Keratinocyte (primary cell): ENCODE measurements around the gene ROR2. TPM values are rescaled to one million over a fixed set of nuclear protein-coding genes. Genes with fewer than 3 reads are reported as not detected.

Source experiments
- DNase-seq: peaks from one replicate; pipeline ENCODE4 v3.0.0-alpha.2; 2011; ENCODE audit warnings: low read depth, missing footprints, low spot score
- FAIRE-seq: peaks from 2 replicates; lab custom pipeline; 2011; peaks lifted over from hg19 to GRCh38; lab: Jason Lieb, UNC
- H2AFZ ChIP-seq: 2 replicates; pipeline ENCODE4 v1.6.0; 2012; ENCODE audit warnings: low read length, control low read depth, inconsistent platforms; ENCODE audit not compliant: control insufficient read depth
- H3K27ac ChIP-seq: 2 replicates; pipeline ENCODE4 v1.5.1; 2011; ENCODE audit warnings: low read length; ENCODE audit not compliant: control insufficient read depth, insufficient read depth
- H3K27me3 ChIP-seq: 3 replicates; pipeline ENCODE4 v1.6.0; 2011; ENCODE audit warnings: low read length; ENCODE audit not compliant: control insufficient read depth, insufficient read depth; ENCODE audit errors: extremely low read depth
- H3K36me3 ChIP-seq, 2 experiments: 2 replicates in 1 of 2; 3 replicates in 1 of 2; pipeline ENCODE4 v1.5.1; 2011; ENCODE audit warnings: low read length in 2 of 2, mild to moderate bottlenecking in 1 of 2; ENCODE audit not compliant: control insufficient read depth in 2 of 2, insufficient read depth in 2 of 2; ENCODE audit errors: extremely low read depth in 1 of 2
- H3K4me1 ChIP-seq: 3 replicates; pipeline ENCODE4 v1.5.1; 2011; ENCODE audit warnings: low read length; ENCODE audit not compliant: control insufficient read depth, insufficient read depth; ENCODE audit errors: extremely low read depth
- H3K4me2 ChIP-seq: 3 replicates; pipeline ENCODE4 v1.6.0; 2011; ENCODE audit warnings: low read depth, low read length; ENCODE audit not compliant: control insufficient read depth, insufficient read depth; ENCODE audit errors: extremely low read depth
- H3K4me3 ChIP-seq, 3 experiments: fragments of 200-600 bp in 1 of 3; sonication (generic) in 1 of 3; 2 replicates in 2 of 3; 3 replicates in 1 of 3; pipeline ENCODE4 v1.5.1; 2011 to 2016; ENCODE audit warnings: low read length in 3 of 3, mild to moderate bottlenecking in 3 of 3, control low read depth in 2 of 3, inconsistent platforms in 1 of 3, low read depth in 1 of 3, mixed read lengths in 1 of 3, mixed run types in 1 of 3, moderate library complexity in 1 of 3; ENCODE audit not compliant: control insufficient read depth in 2 of 3, insufficient read depth in 2 of 3; ENCODE audit errors: extremely low read depth in 1 of 3
- H3K79me2 ChIP-seq: 2 replicates; pipeline ENCODE4 v1.6.0; 2012; ENCODE audit warnings: low read length; ENCODE audit not compliant: control insufficient read depth, insufficient read depth
- H3K9ac ChIP-seq: 3 replicates; pipeline ENCODE4 v1.6.0; 2011; ENCODE audit warnings: low read length; ENCODE audit not compliant: control insufficient read depth, insufficient read depth; ENCODE audit errors: extremely low read depth
- H3K9me1 ChIP-seq: 3 replicates; pipeline ENCODE4 v1.6.0; 2011; ENCODE audit warnings: low read length; ENCODE audit not compliant: control insufficient read depth, insufficient read depth; ENCODE audit errors: extremely low read depth
- H3K9me3 ChIP-seq: 2 replicates; pipeline ENCODE4 v1.5.1; 2012; ENCODE audit warnings: low read depth, low read length; ENCODE audit not compliant: control insufficient read depth
- H4K20me1 ChIP-seq: 3 replicates; pipeline ENCODE4 v1.6.0; 2011; ENCODE audit warnings: low read length; ENCODE audit not compliant: control insufficient read depth, insufficient read depth; ENCODE audit errors: extremely low read depth
- EZH2 ChIP-seq: IDR thresholded peaks from one replicate; pipeline ENCODE4 v1.6.1; 2012; ENCODE audit warnings: inconsistent platforms, mild to moderate bottlenecking, low read length, moderate library complexity
- dilution Hi-C: fragments of 300-500 bp; cut with MboI; formaldehyde crosslinking; loops from one replicate; pipeline ENCODE4 v1.7.0; 2020; ENCODE audit warnings: low sequenced_read_pairs; ENCODE audit not compliant: extremely low pct_ligation_motif_present
- polyA minus RNA-seq, 3 experiments: library from RNA; depleted of rRNA, polyadenylated mRNA; stranded (reverse); fragments of >200 nt; gene quantifications; 1 replicate in 1 of 3; 2 replicates in 1 of 3; 3 replicates in 1 of 3; pipeline ENCODE4 v1.2.3, GENCODE V29; 2011
- polyA plus RNA-seq, 5 experiments: library from polyadenylated mRNA; depleted of rRNA in 3 of 5; stranded (reverse) in 3 of 5; stranded (forward) in 1 of 5; unstranded in 1 of 5; fragments of >200 nt; gene quantifications; 1 replicate in 1 of 5; 2 replicates in 3 of 5; 3 replicates in 1 of 5; pipeline versions ENCODE4 v1.2.1 to v1.2.3, GENCODE V29; 2011 to 2012; ENCODE audit warnings: missing spikeins in 2 of 5, low read depth in 1 of 5, low replicate concordance in 1 of 5
- TF ChIP-seq, protein P1 (sequence below), 3 experiments: IDR thresholded peaks in 1 of 3; conservative IDR thresholded peaks in 1 of 3; optimal IDR thresholded peaks in 1 of 3; 2 replicates in 2 of 3; 3 replicates in 1 of 3; pipeline versions ENCODE3 to v1.5.1; 2011; ENCODE audit warnings: low read length in 3 of 3, mild to moderate bottlenecking in 3 of 3, moderate library complexity in 2 of 3, control low read depth in 1 of 3, inconsistent platforms in 1 of 3; ENCODE audit not compliant: insufficient read depth in 2 of 3; ENCODE audit errors: extremely low read depth in 1 of 3

Gene ROR2
- polyA plus RNA-seq: 0.22 to 0.48 TPM (median 0.40 TPM) in 3 replicates
- 0.25 TPM for polyA plus RNA-seq (2011; ENCODE audit: low read depth)
- polyA plus RNA-seq (2011; cell fraction: cytosol; rRNA removed): 0.16 and 0.21 TPM in 2 replicates
- polyA plus RNA-seq (2011; cell fraction: nucleus; rRNA removed): 0.43 and 0.56 TPM in 2 replicates
- 0.28 and 0.47 TPM in 2 replicates for polyA plus RNA-seq (2012; ENCODE audit: low replicate concordance)
- polyA minus RNA-seq: 0.48 to 1.2 TPM (median 0.82 TPM) in 3 replicates
- not detected for polyA minus RNA-seq (2011; cell fraction: cytosol; rRNA and poly(A)+ RNA removed)
- polyA minus RNA-seq (2011; cell fraction: nucleus; rRNA and poly(A)+ RNA removed): 0.78 and 0.95 TPM in 2 replicates

DNA sequence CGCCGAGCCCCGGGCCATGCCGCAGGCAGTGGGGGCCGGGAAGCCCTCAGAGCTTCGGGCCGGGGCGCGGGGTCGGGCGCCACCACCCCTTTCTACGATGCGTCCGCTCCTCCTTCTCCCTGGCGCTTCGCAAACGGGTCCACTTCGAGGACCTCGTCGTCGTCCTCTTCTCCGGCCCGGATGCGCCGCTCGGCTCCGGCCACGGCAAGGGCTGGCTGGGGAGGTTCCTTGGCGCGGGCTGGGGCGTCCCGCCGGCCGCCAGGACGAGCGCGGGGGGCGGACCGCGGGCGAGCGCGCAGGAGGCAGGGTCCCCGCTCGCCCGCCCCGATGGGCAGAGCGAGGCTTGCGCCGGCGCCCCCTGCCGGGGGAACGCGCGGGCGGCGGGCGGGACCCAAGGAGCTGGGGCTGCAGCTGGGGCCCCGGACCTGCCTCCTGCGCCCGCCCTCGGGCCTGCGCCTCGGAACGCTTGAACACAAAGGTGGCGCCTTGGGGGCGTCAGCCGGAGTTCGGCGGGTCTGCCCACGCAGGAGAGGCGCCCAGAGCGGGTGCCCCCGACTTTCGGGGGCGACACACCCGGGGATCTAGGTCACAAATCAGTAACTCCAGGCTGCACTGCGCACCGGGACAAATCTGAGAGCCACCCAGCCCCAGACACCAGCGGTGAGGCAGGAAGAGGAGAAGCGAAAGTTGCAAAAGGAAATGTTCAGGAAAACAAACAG is at the start of gene ROR2:
ROR2 (minus strand) TSS at position 283 of the 719 bp plus-strand sequence.
- dilution Hi-C loops: no loop called here
- FAIRE-seq (no peak), DNase-seq (no peak)
- peak within 1 kb of the TSS; percentile 24 to 67 (median 57) for H3K4me3 ChIP-seq
- no peaks in the 10 kb centered on the region for H3K9me1 ChIP-seq
- no peaks in the 10 kb centered on the region for H4K20me1 ChIP-seq
- H3K9me3 ChIP-seq: no peaks in the 10 kb centered on the region
- peak within 1 kb of the TSS; percentile 82 for H3K4me2 ChIP-seq
- no peaks in the 10 kb centered on the region for H3K36me3 ChIP-seq
- H3K79me2 ChIP-seq: no peaks in the 10 kb centered on the region
- H2AFZ ChIP-seq: peak within 1 kb of the TSS; percentile 60
- peaks cover 7% of the 10 kb centered on the region for H3K4me1 ChIP-seq
- TF ChIP-seq, protein P1, sequence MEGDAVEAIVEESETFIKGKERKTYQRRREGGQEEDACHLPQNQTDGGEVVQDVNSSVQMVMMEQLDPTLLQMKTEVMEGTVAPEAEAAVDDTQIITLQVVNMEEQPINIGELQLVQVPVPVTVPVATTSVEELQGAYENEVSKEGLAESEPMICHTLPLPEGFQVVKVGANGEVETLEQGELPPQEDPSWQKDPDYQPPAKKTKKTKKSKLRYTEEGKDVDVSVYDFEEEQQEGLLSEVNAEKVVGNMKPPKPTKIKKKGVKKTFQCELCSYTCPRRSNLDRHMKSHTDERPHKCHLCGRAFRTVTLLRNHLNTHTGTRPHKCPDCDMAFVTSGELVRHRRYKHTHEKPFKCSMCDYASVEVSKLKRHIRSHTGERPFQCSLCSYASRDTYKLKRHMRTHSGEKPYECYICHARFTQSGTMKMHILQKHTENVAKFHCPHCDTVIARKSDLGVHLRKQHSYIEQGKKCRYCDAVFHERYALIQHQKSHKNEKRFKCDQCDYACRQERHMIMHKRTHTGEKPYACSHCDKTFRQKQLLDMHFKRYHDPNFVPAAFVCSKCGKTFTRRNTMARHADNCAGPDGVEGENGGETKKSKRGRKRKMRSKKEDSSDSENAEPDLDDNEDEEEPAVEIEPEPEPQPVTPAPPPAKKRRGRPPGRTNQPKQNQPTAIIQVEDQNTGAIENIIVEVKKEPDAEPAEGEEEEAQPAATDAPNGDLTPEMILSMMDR (optimal IDR thresholded peaks at IDR 0.05 in 1 of 3, IDR thresholded peaks at IDR 0.05 in 1 of 3, conservative IDR thresholded peaks at IDR 0.05 in 1 of 3; ENCODE audit: extremely low read depth in 1 of 3, insufficient read depth in 2 of 3, low read length in 3 of 3): peak in 2 of 3 experiments; percentile 38 to 66
- no peak for TF ChIP-seq EZH2
- no peak within 1 kb of the TSS for H3K9ac ChIP-seq
- H3K27ac ChIP-seq: no peak within 1 kb of the TSS
- peaks cover 62% of the 10 kb centered on the region for H3K27me3 ChIP-seq

DNA sequence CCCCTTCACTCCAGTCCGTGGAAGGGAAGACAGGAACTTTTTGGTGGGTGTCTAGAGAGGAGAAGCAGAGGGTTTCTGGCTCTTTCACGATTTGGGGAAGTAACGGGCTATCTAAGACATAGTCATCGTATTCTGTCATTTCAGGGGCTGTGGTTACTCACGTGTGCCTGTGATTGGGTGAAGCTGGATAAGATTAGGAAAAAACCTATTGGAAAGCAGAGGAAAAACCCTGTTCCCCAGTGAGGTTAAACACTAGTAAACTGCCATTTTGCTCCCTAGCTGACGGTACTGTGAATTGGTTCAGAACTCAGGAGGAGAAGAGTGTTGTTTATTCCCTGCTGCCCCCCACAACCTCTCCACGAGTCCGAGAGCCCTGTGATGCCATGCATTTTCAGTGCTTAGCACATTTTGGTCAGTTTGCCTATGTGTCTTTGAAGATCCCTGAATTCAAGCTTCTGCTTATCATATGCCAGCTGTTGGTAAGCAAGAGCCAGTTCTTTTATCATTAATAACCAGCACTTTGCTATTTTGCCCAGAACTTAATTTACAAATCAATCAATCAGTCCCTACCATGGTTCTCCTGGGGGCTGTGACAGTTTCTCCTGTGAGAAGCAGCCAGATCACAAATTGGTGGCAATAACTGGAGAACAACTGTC is 45.1 kb upstream of the ROR2 start:
- H3K27ac ChIP-seq: no peak overlapping the region
- H3K9ac ChIP-seq: no peak overlapping the region
- H3K79me2 ChIP-seq: no peaks in the 10 kb centered on the region
- H3K9me1 ChIP-seq: no peaks in the 10 kb centered on the region
- no peak overlapping the region for H2AFZ ChIP-seq
- TF ChIP-seq, protein P1 (optimal IDR thresholded peaks at IDR 0.05 in 1 of 3, IDR thresholded peaks at IDR 0.05 in 1 of 3, conservative IDR thresholded peaks at IDR 0.05 in 1 of 3; ENCODE audit: extremely low read depth in 1 of 3, insufficient read depth in 2 of 3, low read length in 3 of 3): no peak
- no peak for TF ChIP-seq EZH2
- dilution Hi-C loops: no loop called here
- no peak for FAIRE-seq
- H3K4me1 ChIP-seq: no peaks in the 10 kb centered on the region
- no peak for DNase-seq
- H3K4me2 ChIP-seq: no peak overlapping the region
- H3K36me3 ChIP-seq: no peaks in the 10 kb centered on the region
- peaks cover 18% of the 10 kb centered on the region for H3K27me3 ChIP-seq
- no peak overlapping the region for H3K4me3 ChIP-seq
- H4K20me1 ChIP-seq: no peaks in the 10 kb centered on the region
- no peaks in the 10 kb centered on the region for H3K9me3 ChIP-seq
